Stimulated activated CD8-positive, alpha-beta memory T cell treated with anti-CD3 and anti-CD28 coated beads, Interleukin-12 subunit alpha, Interleukin-12 subunit beta, amount 100 ng/mL, for 24 hours (primary cell): ENCODE data around the gene COL19A1.
"Not testable (repeated sequence)": the region's sequence is repeated elsewhere in the genome, so short reads cannot be mapped to it uniquely, and the experiment has no call there.

Experiments used
- DNase-seq: peaks from one replicate; pipeline ENCODE4 v3.0.0-alpha.2; 2020; ENCODE audit errors: extremely low read depth

The COL19A1 gene

GRCh38 chr6:69900869-69901268 lies 34.5 kb downstream of the COL19A1 start:
- no peak for DNase-seq

- no peak for DNase-seq
Measured at GRCh38 chr6:69901361-69901760, 35.0 kb downstream of the COL19A1 start.

- no peak for DNase-seq
Measured at GRCh38 chr6:69907981-69908498, 41.7 kb downstream of the COL19A1 start.

- no peak for DNase-seq
Measured at GRCh38 chr6:69913361-69913760, 47.0 kb downstream of the COL19A1 start.

GRCh38 chr6:69914015-69914485 lies 47.7 kb downstream of the COL19A1 start:
- DNase-seq = no peak

GRCh38 chr6:69915346-69915745 lies 49.0 kb downstream of the COL19A1 start:
- DNase-seq = no peak

- no peak for DNase-seq
Measured at GRCh38 chr6:69917834-69918233, 51.5 kb downstream of the COL19A1 start.

GRCh38 chr6:69918813-69919475 lies 52.6 kb downstream of the COL19A1 start:
- DNase-seq = no peak

- DNase-seq = not testable (repeated sequence)
Measured at GRCh38 chr6:69921066-69921465, 54.7 kb downstream of the COL19A1 start.

- DNase-seq = not testable (repeated sequence)
Measured at GRCh38 chr6:69921611-69922010, 55.3 kb downstream of the COL19A1 start.

GRCh38 chr6:69926745-69927144 lies 60.4 kb downstream of the COL19A1 start:
- no peak for DNase-seq

GRCh38 chr6:69933239-69933638 lies 66.9 kb downstream of the COL19A1 start:
- no peak for DNase-seq

- DNase-seq = no peak
Measured at GRCh38 chr6:69935079-69935478, 68.7 kb downstream of the COL19A1 start.

- no peak for DNase-seq
Measured at GRCh38 chr6:69936674-69937363, 70.5 kb downstream of the COL19A1 start.

- no peak for DNase-seq
Measured at GRCh38 chr6:69937402-69938136, 71.2 kb downstream of the COL19A1 start.

GRCh38 chr6:69942485-69942884 lies 76.1 kb downstream of the COL19A1 start:
- no peak for DNase-seq

GRCh38 chr6:69945192-69945591 lies 78.8 kb downstream of the COL19A1 start:
- no peak for DNase-seq

GRCh38 chr6:69948479-69949114 lies 82.2 kb downstream of the COL19A1 start:
- no peak for DNase-seq

- no peak for DNase-seq
Measured at GRCh38 chr6:69953491-69953890, 87.1 kb downstream of the COL19A1 start.

GRCh38 chr6:69954733-69955132 lies 88.4 kb downstream of the COL19A1 start:
- DNase-seq = no peak

GRCh38 chr6:69957985-69958559 lies 91.7 kb downstream of the COL19A1 start:
- no peak for DNase-seq

GRCh38 chr6:69958978-69959377 lies 92.6 kb downstream of the COL19A1 start:
- DNase-seq = no peak
